Ovary (tissue), 9 donors: ENCODE data around the gene DNAJC3. TPM values are rescaled to one million over a fixed set of nuclear protein-coding genes. Genes with fewer than 3 reads are reported as not detected.

ENCODE experiments used
- DNase-seq, 5 donors: peaks; one replicate each; pipeline ENCODE4 v3.0.0-alpha.2; 2019 to 2020
- H3K27ac ChIP-seq, 2 donors: fragments of 200-600 bp; one replicate each; pipeline versions ENCODE4 v1.5.1 to v1.8.0; 2019 to 2022
- H3K27me3 ChIP-seq: fragments of 200-600 bp; one replicate; pipeline ENCODE4 v1.8.0; 2022
- H3K36me3 ChIP-seq: fragments of 200-600 bp; sonication (generic); one replicate; pipeline ENCODE4 v1.5.1; 2019
- H3K4me1 ChIP-seq: one replicate; pipeline ENCODE4 v1.8.1; 2013; ENCODE audit warnings: mild to moderate bottlenecking, moderate library complexity; ENCODE audit not compliant: insufficient read depth
- H3K4me3 ChIP-seq: fragments of 200-600 bp; sonication (generic); one replicate; pipeline ENCODE4 v1.5.1; 2017
- H3K9me3 ChIP-seq, 2 donors: fragments of 200-600 bp in 1 of 2; sonication (generic) in 1 of 2; one replicate each; pipeline versions ENCODE4 v1.5.1 to v1.8.1; 2013 to 2019; ENCODE audit warnings: mild to moderate bottlenecking in 1 of 2, moderate library complexity in 1 of 2
- CTCF ChIP-seq, 3 donors: fragments of 450-650 bp in 2 of 3; fragments of 200-600 bp in 1 of 3; IDR thresholded peaks; one replicate each; pipeline versions ENCODE4 v1.5.1 to v1.8.0; 2016 to 2022; ENCODE audit warnings: antibody characterized with exemption in 3 of 3, mild to moderate bottlenecking in 1 of 3
- EP300 ChIP-seq: sonication (generic); formaldehyde crosslinking; IDR thresholded peaks from one replicate; pipeline ENCODE4 v1.6.1; 2017; ENCODE audit warnings: antibody characterized with exemption
- POLR2A ChIP-seq: fragments of 450-650 bp; IDR thresholded peaks from one replicate; pipeline ENCODE4 v1.6.1; 2017; ENCODE audit warnings: antibody characterized with exemption, mild to moderate bottlenecking, moderate library complexity
- WGBS, 3 donors: extraction: QIAGEN DNeasy Blood & Tissue Kit in 1 of 3; methylation state at CpG; one replicate each; pipeline versions ENCODE4 v1.1.5 to v1.1.7; 2013 to 2017; 5-methylcytosine and 5-hydroxymethylcytosine counted together
- intact Hi-C, 4 donors: fragments of 100-400 bp; cut with DNase I; formaldehyde crosslinking; loops; one replicate each; pipeline versions ENCODE4 v1.11.0 to v1.15.1; 2022 to 2023
- polyA plus RNA-seq, 2 donors: library from polyadenylated mRNA; stranded (reverse); fragments of 200-250 nt in 1 of 2; fragments of 350-450 nt in 1 of 2; fragmentation: Illumina TruSeq in 1 of 2; extraction: RNeasy Lipid Tissue Mini Kit (QIAGEN cat#74804) in 1 of 2; gene quantifications; one replicate each; pipeline ENCODE4 v1.2.3, GENCODE V29; 2013 to 2014
- total RNA-seq, 7 donors: library from RNA; depleted of rRNA in 2 of 7; stranded (reverse); fragments of >200 nt in 2 of 7; fragmentation: NEBNext Ultra II Directional in 3 of 7; extraction: Animal tissue kit (Norgen Biotek cat#: 25700) in 3 of 7; gene quantifications; one replicate each; pipeline versions ENCODE4 v1.1.0 to v1.2.4, GENCODE V29; 2016 to 2023
- donor health status: DM: no; HTN: no; CAD: no; lungs with moderate emphysema.
- donor health status: DM: no; HTN: no; CAD: no.
- donor health status: Bipolar disorder and iron deficiency.
- donor health status: DM: yes; HTN: yes; CAD: no.
- donor health status: DM: no; HTN: no; CAD: no.
- donor health status: DM: yes; HTN: yes; CAD: no.

Gene DNAJC3
- total and polyA plus RNA-seq, 9 donors: 13.6 to 56.7 (median 33.4) TPM

DNA sequence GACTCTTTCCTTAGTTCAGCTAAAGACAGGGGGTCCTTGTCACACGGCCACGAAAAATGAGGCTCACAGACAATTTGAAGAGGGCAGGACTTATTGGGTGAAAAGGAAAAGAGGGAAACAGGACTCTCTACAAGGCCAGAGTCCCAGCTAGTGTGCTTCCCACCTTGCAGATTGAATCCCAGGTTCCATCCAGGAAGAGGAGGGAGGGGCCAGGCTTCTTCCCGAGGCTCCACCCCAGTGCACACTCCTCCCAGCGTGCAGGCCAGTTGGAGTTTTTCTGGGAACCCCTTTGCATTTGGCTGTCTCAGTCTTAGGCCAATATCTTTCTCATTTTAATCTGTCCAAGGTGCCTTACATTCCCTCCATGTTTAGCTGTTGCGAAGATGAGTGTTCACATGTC is 106.8 kb downstream of the DNAJC3 start:
- no peak for DNase-seq
- no peaks in the 10 kb centered on the region for H3K9me3 ChIP-seq
- no peaks in the 10 kb centered on the region for H3K36me3 ChIP-seq
- no peak overlapping the region for H3K4me3 ChIP-seq
- H3K27ac ChIP-seq: peak overlapping the region in 1 of 2 donors; percentile 48
- intact Hi-C loops: no loop called here
- TF ChIP-seq EP300 (no peak), CTCF (IDR thresholded peaks at IDR 0.05) (no peak), POLR2A (no peak)
- peaks cover 5% of the 10 kb centered on the region for H3K4me1 ChIP-seq
- 74 to 78% (median 78%) methylated on average over 5 of the region's 5 CpGs for WGBS, 3 donors
- H3K27me3 ChIP-seq: no peaks in the 10 kb centered on the region

DNA sequence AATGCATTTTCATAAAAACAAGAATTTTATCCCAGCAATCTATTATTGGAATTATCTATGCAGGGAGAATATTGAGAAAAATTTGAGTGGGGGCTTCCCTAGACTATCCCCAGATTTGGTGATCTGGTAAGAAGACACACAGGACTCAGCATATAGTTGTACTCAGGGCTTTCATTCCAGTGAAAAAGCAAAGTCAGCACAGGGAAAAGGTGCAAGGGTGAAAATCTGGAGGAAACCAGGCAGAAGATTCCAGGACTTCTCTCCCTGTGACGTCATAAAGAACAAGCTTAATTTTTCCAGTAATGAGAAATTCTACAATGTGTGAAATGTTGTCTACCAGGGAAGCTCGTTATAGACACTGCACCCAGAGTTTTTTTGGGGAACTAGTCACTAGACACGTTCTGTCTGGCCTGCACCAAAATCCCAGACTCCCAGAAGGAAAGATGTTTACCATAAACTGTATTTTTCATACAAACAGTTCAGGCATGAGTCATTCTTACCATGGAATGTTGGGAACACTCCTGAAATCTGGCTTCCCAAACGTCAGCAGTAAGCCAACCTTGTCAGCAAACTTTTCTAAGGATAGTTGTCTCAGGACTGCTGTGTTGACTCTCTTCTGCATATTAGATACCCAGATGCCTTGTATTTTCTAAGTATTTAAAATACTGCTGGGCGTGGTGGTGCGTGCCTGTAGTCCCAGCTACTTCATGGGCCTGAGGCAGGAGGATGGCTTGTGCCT is 107.4 kb downstream of the DNAJC3 start:
- no peak for DNase-seq
- Histone ChIP-seq H3K27ac (peak overlapping the region in 1 of 2 donors; percentile 58), H3K4me1 (peaks cover 5% of the 10 kb centered on the region), H3K27me3 (no peaks in the 10 kb centered on the region), H3K4me3 (no peak overlapping the region), H3K9me3 (no peaks in the 10 kb centered on the region), H3K36me3 (no peaks in the 10 kb centered on the region)
- WGBS, 3 donors: 26 to 38% (median 29%) methylated on average over 6 of the region's 6 CpGs
- no peak for TF ChIP-seq CTCF (IDR thresholded peaks at IDR 0.05)
- intact Hi-C loops: no loop called here

- H3K27me3 ChIP-seq: no peaks in the 10 kb centered on the region
- peaks cover 5% of the 10 kb centered on the region for H3K4me1 ChIP-seq
- no peaks in the 10 kb centered on the region for H3K9me3 ChIP-seq
- no peaks in the 10 kb centered on the region for H3K36me3 ChIP-seq
- TF ChIP-seq EP300 (no peak), CTCF (IDR thresholded peaks at IDR 0.05) (no peak), POLR2A (no peak)
- DNase-seq: no peak
- no peak overlapping the region for H3K4me3 ChIP-seq
- peak overlapping the region in 1 of 2 donors; percentile 58 for H3K27ac ChIP-seq
- 72 to 83% (median 75%) methylated on average over 3 of the region's 3 CpGs for WGBS, 3 donors
- intact Hi-C loops: no loop called here
These were observed 108.0 kb downstream of the DNAJC3 start for GRCh38 chr13:95784900-95785290.

DNA sequence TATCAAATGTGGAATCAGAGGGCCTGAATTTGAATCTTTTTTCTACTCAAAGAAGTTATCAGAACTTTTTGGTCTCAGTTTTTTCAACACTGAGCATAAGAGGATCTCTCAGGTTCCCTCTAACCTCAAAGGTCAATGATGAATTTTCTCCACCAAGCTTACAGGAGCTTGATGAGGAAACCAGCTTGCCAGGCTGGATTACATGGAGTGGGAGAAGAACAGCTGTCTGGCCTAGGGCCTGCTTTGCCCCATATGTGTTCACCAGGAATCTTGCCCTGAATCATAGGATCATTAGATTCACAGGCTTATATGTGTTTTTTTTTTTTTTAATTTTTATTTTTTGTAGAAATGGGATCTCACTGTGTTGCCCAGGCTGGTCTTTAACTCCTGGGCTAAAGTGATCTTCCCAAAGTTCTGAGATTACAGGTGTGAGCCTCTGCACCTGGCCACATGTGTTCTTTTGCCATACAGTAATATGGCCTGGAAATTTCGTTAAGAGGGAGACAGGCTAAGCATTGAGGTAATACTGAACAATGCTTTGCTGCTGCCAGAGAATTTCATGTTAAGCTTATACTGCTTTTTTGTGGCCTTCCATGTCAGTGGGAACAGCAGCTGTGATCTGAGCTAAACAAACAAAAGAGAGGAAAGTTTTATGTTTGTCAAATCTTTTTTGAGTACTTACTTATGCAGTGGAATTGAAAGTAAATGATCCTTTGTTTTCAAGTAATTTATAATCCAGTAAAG is 110.6 kb downstream of the DNAJC3 start:
- Histone ChIP-seq H3K9me3 (no peaks in the 10 kb centered on the region), H3K27ac (no peak overlapping the region), H3K4me1 (peaks cover 3% of the 10 kb centered on the region), H3K36me3 (no peaks in the 10 kb centered on the region), H3K4me3 (no peak overlapping the region), H3K27me3 (no peaks in the 10 kb centered on the region)
- no peak for DNase-seq
- TF ChIP-seq CTCF (IDR thresholded peaks at IDR 0.05) (no peak), EP300 (no peak), POLR2A (no peak)
- intact Hi-C loops: no loop called here
- 35 to 69% (median 37%) methylated on average over 1 of the region's 1 CpG for WGBS, 3 donors
